Upper lobe of left lung (tissue), 4 donors: ENCODE data around the gene SP7.

ENCODE experiments used
- CTCF ChIP-seq, 6 experiments: fragments of 450-650 bp in 4 of 6; fragments of 200-600 bp in 2 of 6; sonication (generic) in 2 of 6; IDR thresholded peaks; one replicate each; pipeline ENCODE4 v1.5.1; 2016 to 2019; ENCODE audit warnings: antibody characterized with exemption in 6 of 6
- EP300 ChIP-seq, 4 donors: sonication (generic); formaldehyde crosslinking; IDR thresholded peaks; one replicate each; pipeline ENCODE4 v1.5.1; 2017; ENCODE audit warnings: antibody characterized with exemption in 4 of 4, control low read depth in 2 of 4
- POLR2A ChIP-seq, 4 donors: fragments of 450-650 bp; IDR thresholded peaks; one replicate each; pipeline ENCODE4 v1.5.1; 2016 to 2017; ENCODE audit warnings: antibody characterized with exemption in 4 of 4, mild to moderate bottlenecking in 2 of 4
- POLR2AphosphoS5 ChIP-seq, 2 donors: sonication (generic); formaldehyde crosslinking; IDR thresholded peaks; one replicate each; pipeline ENCODE4 v1.5.1; 2017; ENCODE audit warnings: antibody characterized with exemption in 2 of 2

GRCh38 chr12:53320352-53321195 is 15.6 kb downstream of the SP7 start:
- TF ChIP-seq CTCF (IDR thresholded peaks at IDR 0.05) (no peak), POLR2A (IDR thresholded peaks at IDR 0.05) (no peak), POLR2AphosphoS5 (IDR thresholded peaks at IDR 0.05) (no peak), EP300 (IDR thresholded peaks at IDR 0.05) (no peak)
